ENCODE measurements around the gene IBA57.

DNA sequence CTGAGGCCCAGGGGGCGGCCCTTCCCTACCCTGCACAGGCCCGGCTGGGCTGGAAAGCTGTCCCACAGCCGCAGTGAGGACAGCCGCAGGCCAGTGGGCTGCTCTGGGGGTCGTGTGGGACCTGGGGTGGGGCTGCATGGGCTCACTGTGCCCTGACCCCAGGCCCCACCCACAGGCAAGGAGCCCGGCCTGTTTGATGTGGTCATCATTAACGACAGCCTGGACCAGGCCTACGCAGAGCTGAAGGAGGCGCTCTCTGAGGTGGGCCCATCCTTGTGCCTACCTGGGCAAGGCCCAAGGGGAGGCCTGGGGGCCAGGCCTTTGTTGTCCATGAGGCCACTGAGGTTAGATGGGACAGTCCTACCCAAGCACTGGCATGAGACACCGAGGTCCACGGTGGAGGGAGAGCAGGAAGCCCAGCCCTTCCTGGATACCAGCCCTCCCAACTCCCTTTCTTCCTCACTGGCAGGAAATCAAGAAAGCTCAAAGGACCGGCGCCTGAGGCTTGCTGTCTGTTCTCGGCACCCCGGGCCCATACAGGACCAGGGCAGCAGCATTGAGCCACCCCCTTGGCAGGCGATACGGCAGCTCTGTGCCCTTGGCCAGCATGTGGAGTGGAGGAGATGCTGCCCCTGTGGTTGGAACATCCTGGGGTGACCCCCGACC, 17.3 kb upstream of the IBA57 start:
- TF ChIP-seq POLR2AphosphoS5 (IDR thresholded peaks at IDR 0.05) = no peak
- TF ChIP-seq, protein P1, sequence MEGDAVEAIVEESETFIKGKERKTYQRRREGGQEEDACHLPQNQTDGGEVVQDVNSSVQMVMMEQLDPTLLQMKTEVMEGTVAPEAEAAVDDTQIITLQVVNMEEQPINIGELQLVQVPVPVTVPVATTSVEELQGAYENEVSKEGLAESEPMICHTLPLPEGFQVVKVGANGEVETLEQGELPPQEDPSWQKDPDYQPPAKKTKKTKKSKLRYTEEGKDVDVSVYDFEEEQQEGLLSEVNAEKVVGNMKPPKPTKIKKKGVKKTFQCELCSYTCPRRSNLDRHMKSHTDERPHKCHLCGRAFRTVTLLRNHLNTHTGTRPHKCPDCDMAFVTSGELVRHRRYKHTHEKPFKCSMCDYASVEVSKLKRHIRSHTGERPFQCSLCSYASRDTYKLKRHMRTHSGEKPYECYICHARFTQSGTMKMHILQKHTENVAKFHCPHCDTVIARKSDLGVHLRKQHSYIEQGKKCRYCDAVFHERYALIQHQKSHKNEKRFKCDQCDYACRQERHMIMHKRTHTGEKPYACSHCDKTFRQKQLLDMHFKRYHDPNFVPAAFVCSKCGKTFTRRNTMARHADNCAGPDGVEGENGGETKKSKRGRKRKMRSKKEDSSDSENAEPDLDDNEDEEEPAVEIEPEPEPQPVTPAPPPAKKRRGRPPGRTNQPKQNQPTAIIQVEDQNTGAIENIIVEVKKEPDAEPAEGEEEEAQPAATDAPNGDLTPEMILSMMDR (IDR thresholded peaks at IDR 0.05) = no peak
- TF ChIP-seq EP300 (IDR thresholded peaks at IDR 0.05) = no peak
- no peak for TF ChIP-seq POLR2A (IDR thresholded peaks at IDR 0.05)
